Osteoblast (primary cell): ENCODE results near the gene CD200. TPM values are rescaled to one million over a fixed set of nuclear protein-coding genes. Genes with fewer than 3 reads are reported as not detected.

Experiments
- DNase-seq: peaks from one replicate; pipeline ENCODE4 v3.0.0; 2011; ENCODE audit warnings: low spot score, mixed read lengths; ENCODE audit not compliant: insufficient read length; ENCODE audit errors: missing footprints
- H2AFZ ChIP-seq: 2 replicates; pipeline ENCODE4 v1.6.0; 2011; ENCODE audit warnings: mild to moderate bottlenecking, low read length
- H3K27ac ChIP-seq: 2 replicates; pipeline ENCODE4 v1.5.1; 2011; ENCODE audit warnings: mild to moderate bottlenecking, low read depth, low read length, moderate library complexity
- H3K27me3 ChIP-seq: 2 replicates; pipeline ENCODE4 v1.6.0; 2012; ENCODE audit warnings: mild to moderate bottlenecking, control low read depth, inconsistent platforms, low read length, moderate library complexity; ENCODE audit not compliant: insufficient read depth
- H3K36me3 ChIP-seq: 2 replicates; pipeline ENCODE4 v1.5.1; 2011; ENCODE audit warnings: mild to moderate bottlenecking, low read length, control low read depth, moderate library complexity; ENCODE audit not compliant: insufficient read depth
- H3K4me1 ChIP-seq: 2 replicates; pipeline ENCODE4 v1.5.1; 2011; ENCODE audit warnings: mild to moderate bottlenecking, low read length, control low read depth, moderate library complexity; ENCODE audit not compliant: insufficient read depth
- H3K4me2 ChIP-seq: 2 replicates; pipeline ENCODE4 v1.6.0; 2011; ENCODE audit warnings: mild to moderate bottlenecking, low read length; ENCODE audit not compliant: insufficient read depth
- H3K4me3 ChIP-seq: fragments of 200-600 bp; sonication (generic); 3 replicates; pipeline ENCODE4 v1.5.1; 2012; ENCODE audit warnings: mild to moderate bottlenecking, low read length, inconsistent platforms; ENCODE audit not compliant: insufficient read depth
- H3K79me2 ChIP-seq: 2 replicates; pipeline ENCODE4 v1.6.0; 2012; ENCODE audit warnings: mild to moderate bottlenecking, low read length, control low read depth, inconsistent platforms; ENCODE audit not compliant: insufficient read depth
- H3K9me3 ChIP-seq: 2 replicates; pipeline ENCODE4 v1.5.1; 2011; ENCODE audit warnings: low read depth, low read length, control low read depth
- H4K20me1 ChIP-seq: 2 replicates; pipeline ENCODE4 v1.6.0; 2012; ENCODE audit warnings: mild to moderate bottlenecking, low read length, control low read depth; ENCODE audit not compliant: insufficient read depth
- CTCF ChIP-seq: IDR thresholded peaks from 2 replicates; pipeline ENCODE4 v1.5.1; 2011; ENCODE audit warnings: mild to moderate bottlenecking, low read depth, low read length, moderate library complexity; ENCODE audit errors: extremely low read depth
- total RNA-seq: library from RNA; depleted of rRNA; stranded (reverse); fragments of >200 nt; gene quantifications from 2 replicates; pipeline ENCODE4 v1.2.3, GENCODE V29; 2012

Gene CD200
- total RNA-seq, 1 donor: 3.3 TPM

GRCh38 chr3:112352720-112353119, 19.8 kb downstream of the CD200 start:
- no peak for DNase-seq
- peaks cover 4% of the 10 kb centered on the region for H3K27me3 ChIP-seq
- no peaks in the 10 kb centered on the region for H3K36me3 ChIP-seq
- no peak overlapping the region for H3K4me2 ChIP-seq
- no peak overlapping the region for H2AFZ ChIP-seq
- H3K4me3 ChIP-seq: no peak overlapping the region
- no peak overlapping the region for H3K27ac ChIP-seq
- no peak for TF ChIP-seq CTCF
- H3K4me1 ChIP-seq: no peaks in the 10 kb centered on the region
- no peaks in the 10 kb centered on the region for H3K79me2 ChIP-seq
- no peaks in the 10 kb centered on the region for H3K9me3 ChIP-seq
- H4K20me1 ChIP-seq: no peaks in the 10 kb centered on the region

- H3K36me3 ChIP-seq: no peaks in the 10 kb centered on the region
- H3K4me3 ChIP-seq: no peak overlapping the region
- H2AFZ ChIP-seq: no peak overlapping the region
- TF ChIP-seq CTCF: no peak
- H3K4me1 ChIP-seq: no peaks in the 10 kb centered on the region
- no peak overlapping the region for H3K4me2 ChIP-seq
- no peaks in the 10 kb centered on the region for H3K79me2 ChIP-seq
- H3K27ac ChIP-seq: no peak overlapping the region
- no peaks in the 10 kb centered on the region for H4K20me1 ChIP-seq
- no peaks in the 10 kb centered on the region for H3K9me3 ChIP-seq
- no peak for DNase-seq
- H3K27me3 ChIP-seq: peaks cover under 1% of the 10 kb centered on the region
These were observed 20.4 kb downstream of the CD200 start for GRCh38 chr3:112353365-112353764.

- TF ChIP-seq CTCF: no peak
- no peak for DNase-seq
- no peaks in the 10 kb centered on the region for H4K20me1 ChIP-seq
- no peak overlapping the region for H2AFZ ChIP-seq
- no peak overlapping the region for H3K4me2 ChIP-seq
- no peaks in the 10 kb centered on the region for H3K9me3 ChIP-seq
- H3K4me1 ChIP-seq: no peaks in the 10 kb centered on the region
- H3K36me3 ChIP-seq: no peaks in the 10 kb centered on the region
- H3K27me3 ChIP-seq: no peaks in the 10 kb centered on the region
- no peaks in the 10 kb centered on the region for H3K79me2 ChIP-seq
- no peak overlapping the region for H3K4me3 ChIP-seq
- H3K27ac ChIP-seq: no peak overlapping the region
These were observed 21.8 kb downstream of the CD200 start for GRCh38 chr3:112354642-112355306.

GRCh38 chr3:112355307-112355687, 22.3 kb downstream of the CD200 start:
- H2AFZ ChIP-seq: no peak overlapping the region
- H3K4me3 ChIP-seq: no peak overlapping the region
- no peaks in the 10 kb centered on the region for H4K20me1 ChIP-seq
- H3K27ac ChIP-seq: no peak overlapping the region
- H3K9me3 ChIP-seq: no peaks in the 10 kb centered on the region
- H3K27me3 ChIP-seq: no peaks in the 10 kb centered on the region
- no peak for TF ChIP-seq CTCF
- H3K79me2 ChIP-seq: no peaks in the 10 kb centered on the region
- DNase-seq: no peak
- H3K36me3 ChIP-seq: no peaks in the 10 kb centered on the region
- no peaks in the 10 kb centered on the region for H3K4me1 ChIP-seq
- H3K4me2 ChIP-seq: no peak overlapping the region
